Natural killer cell (primary cell): ENCODE results near the gene GSAP. TPM values are rescaled to one million over a fixed set of nuclear protein-coding genes. Genes with fewer than 3 reads are reported as not detected.
"Not testable (repeated sequence)": the region's sequence is repeated elsewhere in the genome, so short reads cannot be mapped to it uniquely, and the experiment has no call there.

Experiments
- ATAC-seq, 3 donors: fragments of 150-1000 bp in 2 of 3; fragments of 200-7000 bp in 1 of 3; cut with Tn5 transposase; 1 replicate in 1 of 3; 2 replicates in 2 of 3; pipeline ENCODE4 v1.10.0; 2021; ENCODE audit warnings: mild to moderate bottlenecking in 2 of 3, moderate library complexity in 2 of 3
- DNase-seq, 2 donors: peaks; one replicate each; pipeline versions ENCODE4 v3.0.0 to v3.0.0-alpha.2; 2013 to 2021; ENCODE audit warnings: mixed read lengths in 1 of 2
- H3K27ac ChIP-seq: one replicate; pipeline ENCODE4 v1.5.1; 2013; ENCODE audit warnings: mild to moderate bottlenecking, low read length
- H3K27me3 ChIP-seq: one replicate; pipeline ENCODE4 v1.6.1; 2013; ENCODE audit warnings: low read length; ENCODE audit not compliant: control insufficient read depth, insufficient read depth
- H3K36me3 ChIP-seq: one replicate; pipeline ENCODE4 v1.6.1; 2013; ENCODE audit warnings: low read length; ENCODE audit not compliant: control insufficient read depth, insufficient read depth
- H3K4me1 ChIP-seq: one replicate; pipeline ENCODE4 v1.6.1; 2013; ENCODE audit warnings: low read length; ENCODE audit not compliant: control insufficient read depth, insufficient read depth
- H3K4me3 ChIP-seq: one replicate; pipeline ENCODE4 v1.5.1; 2013; ENCODE audit warnings: low read length
- H3K9me3 ChIP-seq: one replicate; pipeline ENCODE4 v1.6.1; 2013; ENCODE audit warnings: low read length; ENCODE audit not compliant: control insufficient read depth, insufficient read depth
- H3K27ac Mint-ChIP-seq, 2 donors: one replicate each; pipeline ENCODE4 v1.8.0; 2022; ENCODE audit warnings: mild to moderate bottlenecking in 2 of 2, mixed read lengths in 2 of 2, moderate library complexity in 1 of 2
- H3K27me3 Mint-ChIP-seq, 2 donors: one replicate each; pipeline ENCODE4 v1.8.0; 2022; ENCODE audit warnings: low read depth in 2 of 2, mixed read lengths in 2 of 2
- H3K36me3 Mint-ChIP-seq: one replicate; pipeline ENCODE4 v1.8.0; 2022; ENCODE audit warnings: mixed read lengths
- H3K4me1 Mint-ChIP-seq, 2 donors: one replicate each; pipeline ENCODE4 v1.8.0; 2022; ENCODE audit warnings: mixed read lengths in 2 of 2
- H3K4me3 Mint-ChIP-seq: one replicate; pipeline ENCODE4 v1.8.0; 2022; ENCODE audit warnings: mild to moderate bottlenecking, moderate library complexity, mixed read lengths
- H3K9me3 Mint-ChIP-seq, 2 donors: one replicate each; pipeline ENCODE4 v1.8.0; 2022; ENCODE audit warnings: mixed read lengths in 2 of 2
- WGBS: methylation state at CpG from one replicate; pipeline ENCODE4 v1.1.7; 2013; ENCODE audit warnings: missing lambda C conversion rate; ENCODE audit not compliant: insufficient coverage; 5-methylcytosine and 5-hydroxymethylcytosine counted together
- intact Hi-C: fragments of 100-400 bp; cut with micrococcal nuclease; formaldehyde crosslinking; loops from one replicate; pipeline ENCODE4 v1.14.2; 2022
- total RNA-seq, 4 donors: library from RNA; stranded (reverse); fragments of 120-200 nt in 1 of 4; gene quantifications; one replicate each; pipeline versions ENCODE4 v1.2.3 to v1.2.4, GENCODE V29; 2013 to 2022
- TF ChIP-seq, protein P1 (sequence below): fragments of 200-600 bp; IDR thresholded peaks from one replicate; pipeline ENCODE4 v1.8.0; 2022; ENCODE audit warnings: antibody characterized with exemption

Gene GSAP
- total RNA-seq, 3 donors from 2014 or later (not counting 1 experiment from before 2014, with no cell fraction given): 202 to 302 (median 301) TPM

DNA sequence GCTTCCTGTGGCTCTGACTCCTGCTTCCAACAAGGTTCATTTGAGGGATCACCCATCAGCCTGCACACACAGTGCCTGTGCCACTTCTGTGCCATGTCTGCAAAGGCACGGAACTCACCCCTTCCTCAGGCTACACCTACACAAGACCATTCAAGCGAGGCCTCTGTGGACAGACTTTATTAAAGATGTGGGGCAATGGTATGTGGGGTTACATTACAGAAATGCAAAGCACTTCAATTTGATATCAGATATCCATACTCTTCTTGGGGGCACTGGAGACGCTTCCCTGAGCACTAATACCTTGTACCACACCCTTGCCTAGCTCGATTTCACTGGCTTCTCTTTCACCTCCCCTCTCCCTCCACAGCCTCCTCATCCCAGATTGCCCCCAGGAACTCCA, 132.1 kb downstream of the GSAP start:
- H3K4me3 ChIP-seq: no peak overlapping the region
- H3K36me3 ChIP-seq: peaks cover 7% of the 10 kb centered on the region
- H3K4me3 Mint-ChIP-seq: no peak overlapping the region
- intact Hi-C loops: no loop called here
- H3K27me3 Mint-ChIP-seq: no peaks in the 10 kb centered on the region
- no peak for DNase-seq
- H3K27me3 ChIP-seq: no peaks in the 10 kb centered on the region
- H3K27ac Mint-ChIP-seq: no peak overlapping the region
- no peaks in the 10 kb centered on the region for H3K4me1 ChIP-seq
- WGBS: 96% methylated on average over 2 of the region's 4 CpGs
- H3K9me3 ChIP-seq: peaks cover 5% of the 10 kb centered on the region
- peaks cover 0 to 5% of the 10 kb centered on the region in 2 donors for H3K4me1 Mint-ChIP-seq
- no peak for ATAC-seq
- no peak overlapping the region for H3K27ac ChIP-seq
- TF ChIP-seq, protein P1, sequence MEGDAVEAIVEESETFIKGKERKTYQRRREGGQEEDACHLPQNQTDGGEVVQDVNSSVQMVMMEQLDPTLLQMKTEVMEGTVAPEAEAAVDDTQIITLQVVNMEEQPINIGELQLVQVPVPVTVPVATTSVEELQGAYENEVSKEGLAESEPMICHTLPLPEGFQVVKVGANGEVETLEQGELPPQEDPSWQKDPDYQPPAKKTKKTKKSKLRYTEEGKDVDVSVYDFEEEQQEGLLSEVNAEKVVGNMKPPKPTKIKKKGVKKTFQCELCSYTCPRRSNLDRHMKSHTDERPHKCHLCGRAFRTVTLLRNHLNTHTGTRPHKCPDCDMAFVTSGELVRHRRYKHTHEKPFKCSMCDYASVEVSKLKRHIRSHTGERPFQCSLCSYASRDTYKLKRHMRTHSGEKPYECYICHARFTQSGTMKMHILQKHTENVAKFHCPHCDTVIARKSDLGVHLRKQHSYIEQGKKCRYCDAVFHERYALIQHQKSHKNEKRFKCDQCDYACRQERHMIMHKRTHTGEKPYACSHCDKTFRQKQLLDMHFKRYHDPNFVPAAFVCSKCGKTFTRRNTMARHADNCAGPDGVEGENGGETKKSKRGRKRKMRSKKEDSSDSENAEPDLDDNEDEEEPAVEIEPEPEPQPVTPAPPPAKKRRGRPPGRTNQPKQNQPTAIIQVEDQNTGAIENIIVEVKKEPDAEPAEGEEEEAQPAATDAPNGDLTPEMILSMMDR: no peak
- peaks cover 16% of the 10 kb centered on the region for H3K36me3 Mint-ChIP-seq
- H3K9me3 Mint-ChIP-seq: peaks cover 0 to 2% of the 10 kb centered on the region in 2 donors

- Mint-ChIP-seq H3K4me3 (no peak overlapping the region), H3K36me3 (peaks cover 14% of the 10 kb centered on the region), H3K4me1 (peaks cover 0 to 5% of the 10 kb centered on the region in 2 donors), H3K9me3 (peaks cover 0 to 2% of the 10 kb centered on the region in 2 donors), H3K27ac (no peak overlapping the region), H3K27me3 (no peaks in the 10 kb centered on the region)
- no peaks in the 10 kb centered on the region for H3K27me3 ChIP-seq
- no peak overlapping the region for H3K27ac ChIP-seq
- no peak overlapping the region for H3K4me3 ChIP-seq
- 100% methylated on average over 1 of the region's 1 CpG for WGBS
- no peaks in the 10 kb centered on the region for H3K9me3 ChIP-seq
- H3K36me3 ChIP-seq: peaks cover 4% of the 10 kb centered on the region
- H3K4me1 ChIP-seq: no peaks in the 10 kb centered on the region
- ATAC-seq (no peak), DNase-seq (no peak)
- intact Hi-C loops: no loop called here
- TF ChIP-seq, protein P1: no peak
These were observed 133.3 kb downstream of the GSAP start for GRCh38 chr7:77282897-77283296.

GRCh38 chr7:77281780-77282478, 134.2 kb downstream of the GSAP start:
- no peaks in the 10 kb centered on the region for H3K36me3 ChIP-seq
- no peak for DNase-seq
- H3K4me1 Mint-ChIP-seq: peaks cover 0 to 5% of the 10 kb centered on the region in 2 donors
- intact Hi-C loops: no loop called here
- no peak overlapping the region for H3K27ac Mint-ChIP-seq
- H3K4me3 Mint-ChIP-seq: no peak overlapping the region
- WGBS: 83% methylated on average over 3 of the region's 3 CpGs
- no peaks in the 10 kb centered on the region for H3K9me3 ChIP-seq
- H3K4me3 ChIP-seq: no peak overlapping the region
- TF ChIP-seq, protein P1: no peak
- ATAC-seq: no peak
- no peak overlapping the region for H3K27ac ChIP-seq
- H3K9me3 Mint-ChIP-seq: peaks cover 0 to 2% of the 10 kb centered on the region in 2 donors
- H3K27me3 Mint-ChIP-seq: no peaks in the 10 kb centered on the region
- H3K4me1 ChIP-seq: no peaks in the 10 kb centered on the region
- no peaks in the 10 kb centered on the region for H3K27me3 ChIP-seq
- H3K36me3 Mint-ChIP-seq: peaks cover 7% of the 10 kb centered on the region

DNA sequence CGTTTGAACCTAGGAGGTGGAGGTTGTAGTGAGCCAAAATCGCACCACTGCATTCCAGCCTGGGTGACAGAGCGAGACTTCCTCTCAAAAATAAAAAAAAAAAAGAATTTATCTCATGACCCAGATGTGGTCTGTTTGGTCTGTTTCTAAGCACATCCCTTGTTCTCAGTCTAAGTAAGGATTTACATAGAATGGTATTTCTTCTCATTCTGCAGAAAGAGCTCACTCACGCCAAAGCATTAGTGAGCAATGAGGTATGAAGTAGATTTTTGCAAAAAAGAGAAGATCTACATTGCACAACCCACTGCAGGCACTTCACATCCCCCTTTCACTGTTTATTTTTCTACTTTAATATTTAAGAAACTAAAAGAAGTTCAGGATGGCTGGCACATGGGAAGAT, 140.0 kb downstream of the GSAP start:
- Histone ChIP-seq H3K27ac (no peak overlapping the region), H3K4me1 (peaks cover 12% of the 10 kb centered on the region), H3K27me3 (no peaks in the 10 kb centered on the region), H3K4me3 (no peak overlapping the region), H3K36me3 (no peaks in the 10 kb centered on the region), H3K9me3 (no peaks in the 10 kb centered on the region)
- peak in 1 of 2 donors; percentile 9 for DNase-seq
- Mint-ChIP-seq H3K27me3 (no peaks in the 10 kb centered on the region), H3K36me3 (no peaks in the 10 kb centered on the region), H3K4me1 (peaks cover 16% of the 10 kb centered on the region in 2 donors), H3K27ac (peak overlapping the region in 1 of 2 donors; percentile 10), H3K4me3 (no peak overlapping the region), H3K9me3 (no peaks in the 10 kb centered on the region)
- 0% methylated on average over 1 of the region's 4 CpGs for WGBS
- ATAC-seq: peak in 2 of 3 donors; percentile 64 to 65
- intact Hi-C loops: no loop called here
- TF ChIP-seq, protein P1: no peak

DNA sequence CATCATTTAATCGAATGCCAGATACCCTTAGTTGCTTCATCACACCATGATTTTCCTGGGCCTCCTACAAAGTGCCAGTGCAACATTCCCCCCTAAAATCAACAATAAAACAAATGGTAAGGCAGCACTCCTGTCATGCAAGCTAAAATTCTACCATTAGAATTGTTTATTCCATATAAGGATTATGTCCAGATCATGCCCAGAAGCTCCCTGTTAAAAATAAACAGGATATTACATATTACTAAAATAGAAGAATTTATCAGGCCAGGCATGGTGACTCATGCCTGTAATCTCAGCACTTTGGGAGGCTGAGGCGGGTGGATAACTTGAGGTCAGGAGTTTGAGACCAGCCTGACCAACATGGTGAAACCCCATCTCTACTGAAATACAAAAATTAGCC, 140.5 kb downstream of the GSAP start:
- WGBS: 92% methylated on average over 1 of the region's 2 CpGs
- H3K27ac ChIP-seq, H3K27me3 Mint-ChIP-seq, DNase-seq, H3K4me3 ChIP-seq, H3K4me3 Mint-ChIP-seq, H3K27me3 ChIP-seq, H3K36me3 ChIP-seq, intact Hi-C loops, H3K36me3 Mint-ChIP-seq, H3K9me3 Mint-ChIP-seq, H3K27ac Mint-ChIP-seq, H3K9me3 ChIP-seq: not testable (repeated sequence)
- H3K4me1 Mint-ChIP-seq: peaks cover 16% of the 10 kb centered on the region in 2 donors
- peak in 1 of 3 donors; percentile 24 for ATAC-seq
- H3K4me1 ChIP-seq: peaks cover 12% of the 10 kb centered on the region
